ES-I3 (cell line): ENCODE results near the gene PVALB.

ENCODE experiments used
- H3K36me3 ChIP-seq: 2 replicates; pipeline ENCODE4 v1.6.1; 2013; ENCODE audit warnings: mild to moderate bottlenecking, low read length, control low read depth, moderate library complexity; ENCODE audit not compliant: insufficient read depth
- H3K4me1 ChIP-seq: 2 replicates; pipeline ENCODE4 v1.6.1; 2013; ENCODE audit warnings: mild to moderate bottlenecking, control low read depth, low read length; ENCODE audit not compliant: insufficient read depth
- H3K9ac ChIP-seq: 2 replicates; pipeline ENCODE4 v1.6.1; 2013; ENCODE audit warnings: low read depth, mild to moderate bottlenecking, low read length, moderate library complexity
- H3K9me3 ChIP-seq: 2 replicates; pipeline ENCODE4 v1.6.1; 2013; ENCODE audit warnings: mild to moderate bottlenecking, low read length, moderate library complexity; ENCODE audit not compliant: control insufficient read depth, insufficient read depth

Gene PVALB

GRCh38 chr22:36781656-36782627 is 34.9 kb downstream of the PVALB start:
- H3K9me3 ChIP-seq = peaks cover 6% of the 10 kb centered on the region; the same call in 1 of the 2 replicates
- H3K4me1 ChIP-seq = no peaks in the 10 kb centered on the region
- H3K36me3 ChIP-seq = no peaks in the 10 kb centered on the region
- H3K9ac ChIP-seq = peak overlapping the region; percentile 0; the same call in 1 of the 2 replicates

GRCh38 chr22:36778020-36778419 is 38.8 kb downstream of the PVALB start:
- no peaks in the 10 kb centered on the region for H3K36me3 ChIP-seq
- H3K9ac ChIP-seq = no peak overlapping the region
- peaks cover 6% of the 10 kb centered on the region; the same call in 1 of the 2 replicates for H3K9me3 ChIP-seq
- 0 out of 2 replicates have a peak, but pooled peaks cover 3% of the 10 kb centered on the region for H3K4me1 ChIP-seq

GRCh38 chr22:36776722-36777121 is 40.1 kb downstream of the PVALB start:
- H3K9ac ChIP-seq = peak overlapping the region; percentile 31; the same call in 1 of the 2 replicates
- peaks cover 6% of the 10 kb centered on the region; the same call in 1 of the 2 replicates for H3K9me3 ChIP-seq
- H3K36me3 ChIP-seq = no peaks in the 10 kb centered on the region
- H3K4me1 ChIP-seq = 0 out of 2 replicates have a peak, but pooled peaks cover 3% of the 10 kb centered on the region

- 0 out of 2 replicates have a peak, but pooled peaks cover 3% of the 10 kb centered on the region for H3K4me1 ChIP-seq
- no peaks in the 10 kb centered on the region for H3K36me3 ChIP-seq
- peaks cover 6% of the 10 kb centered on the region; the same call in 1 of the 2 replicates for H3K9me3 ChIP-seq
- H3K9ac ChIP-seq = peak within 1 kb of the TSS; percentile 76
These were observed 40.7 kb downstream of the PVALB start, which contains the start of gene IFT27 for GRCh38 chr22:36775964-36776669. Gene IFT27, minus strand, starts transcription at chr22:36776119. Its CDS starts 412 bp downstream, at chr22:36775707.

GRCh38 chr22:36775586-36775963 is 41.3 kb downstream of the PVALB start:
- peak overlapping the region; percentile 76 for H3K9ac ChIP-seq
- H3K36me3 ChIP-seq = no peaks in the 10 kb centered on the region
- H3K9me3 ChIP-seq = peaks cover 6% of the 10 kb centered on the region; the same call in 1 of the 2 replicates
- peaks cover 7% of the 10 kb centered on the region; the same call in 1 of the 2 replicates for H3K4me1 ChIP-seq

- peaks cover 6% of the 10 kb centered on the region; the same call in 1 of the 2 replicates for H3K9me3 ChIP-seq
- peaks cover 12% of the 10 kb centered on the region; the same call in 1 of the 2 replicates for H3K4me1 ChIP-seq
- no peaks in the 10 kb centered on the region for H3K36me3 ChIP-seq
- no peak overlapping the region for H3K9ac ChIP-seq
These were observed 42.9 kb downstream of the PVALB start for GRCh38 chr22:36773935-36774334.

- Histone ChIP-seq H3K9me3 (no peaks in the 10 kb centered on the region), H3K9ac (no peak overlapping the region), H3K4me1 (peaks cover 12% of the 10 kb centered on the region; the same call in 1 of the 2 replicates), H3K36me3 (no peaks in the 10 kb centered on the region)
These were observed 44.4 kb downstream of the PVALB start for GRCh38 chr22:36772451-36772850.

GRCh38 chr22:36771356-36772063 is 45.3 kb downstream of the PVALB start:
- no peaks in the 10 kb centered on the region for H3K36me3 ChIP-seq
- H3K9me3 ChIP-seq = no peaks in the 10 kb centered on the region
- H3K9ac ChIP-seq = no peak overlapping the region
- peaks cover 12% of the 10 kb centered on the region; the same call in 1 of the 2 replicates for H3K4me1 ChIP-seq

- H3K4me1 ChIP-seq = peaks cover 12% of the 10 kb centered on the region; the same call in 1 of the 2 replicates
- no peaks in the 10 kb centered on the region for H3K9me3 ChIP-seq
- H3K36me3 ChIP-seq = no peaks in the 10 kb centered on the region
- no peak overlapping the region for H3K9ac ChIP-seq
These were observed 46.2 kb downstream of the PVALB start for GRCh38 chr22:36770513-36771231.

- Histone ChIP-seq H3K9ac (no peak overlapping the region), H3K9me3 (no peaks in the 10 kb centered on the region), H3K4me1 (peaks cover 10% of the 10 kb centered on the region; the same call in 1 of the 2 replicates), H3K36me3 (no peaks in the 10 kb centered on the region)
These were observed 47.0 kb downstream of the PVALB start for GRCh38 chr22:36769541-36770512.

GRCh38 chr22:36768616-36769015 is 48.2 kb downstream of the PVALB start:
- Histone ChIP-seq H3K4me1 (peaks cover 9% of the 10 kb centered on the region; the same call in 1 of the 2 replicates), H3K9ac (no peak overlapping the region), H3K9me3 (no peaks in the 10 kb centered on the region), H3K36me3 (peaks cover under 1% of the 10 kb centered on the region; the same call in 1 of the 2 replicates)

- no peak overlapping the region for H3K9ac ChIP-seq
- H3K4me1 ChIP-seq = peaks cover 9% of the 10 kb centered on the region; the same call in 1 of the 2 replicates
- H3K9me3 ChIP-seq = no peaks in the 10 kb centered on the region
- peaks cover 5% of the 10 kb centered on the region; the same call in 1 of the 2 replicates for H3K36me3 ChIP-seq
These were observed 48.7 kb downstream of the PVALB start for GRCh38 chr22:36768141-36768540.
